ENCODE data around the gene FBXW11. TPM values are rescaled to one million over a fixed set of nuclear protein-coding genes. Genes with fewer than 3 reads are reported as not detected.
"Not testable (repeated sequence)": the region's sequence is repeated elsewhere in the genome, so short reads cannot be mapped to it uniquely, and the experiment has no call there.

FBXW11 gene
- total RNA-seq, 1 donor, result 64.8 TPM

GRCh38 chr5:171979606-171980005 is 26.8 kb downstream of the FBXW11 start:
- no peak for TF ChIP-seq CTCF (IDR thresholded peaks at IDR 0.05; ENCODE audit: insufficient read depth, low read length)
- no peak for DNase-seq (ENCODE audit: low read depth)
- no peak overlapping the region for H3K4me3 ChIP-seq (ENCODE audit: low read depth, low read length)

- TF ChIP-seq CTCF (IDR thresholded peaks at IDR 0.05; ENCODE audit: insufficient read depth, low read length), result no peak
- H3K4me3 ChIP-seq (ENCODE audit: low read depth, low read length), result no peak overlapping the region
- no peak for DNase-seq (ENCODE audit: low read depth)
Observed at GRCh38 chr5:171978519-171978918, 27.9 kb downstream of the FBXW11 start.

- no peak for TF ChIP-seq CTCF (IDR thresholded peaks at IDR 0.05; ENCODE audit: insufficient read depth, low read length)
- H3K4me3 ChIP-seq (ENCODE audit: low read depth, low read length), result no peak overlapping the region
- no peak for DNase-seq (ENCODE audit: low read depth)
Observed at GRCh38 chr5:171978016-171978415, 28.4 kb downstream of the FBXW11 start.

GRCh38 chr5:171977244-171977950 is 29.0 kb downstream of the FBXW11 start:
- not testable (repeated sequence) for H3K4me3 ChIP-seq (ENCODE audit: low read depth, low read length); DNase-seq (ENCODE audit: low read depth)

GRCh38 chr5:171975877-171976667 is 30.4 kb downstream of the FBXW11 start:
- H3K4me3 ChIP-seq (ENCODE audit: low read depth, low read length), result no peak overlapping the region
- no peak for TF ChIP-seq CTCF (IDR thresholded peaks at IDR 0.05; ENCODE audit: insufficient read depth, low read length)
- no peak for DNase-seq (ENCODE audit: low read depth)

- DNase-seq (ENCODE audit: low read depth), result peak; percentile 68
- no peak for TF ChIP-seq CTCF (IDR thresholded peaks at IDR 0.05; ENCODE audit: insufficient read depth, low read length)
- no peak overlapping the region for H3K4me3 ChIP-seq (ENCODE audit: low read depth, low read length)
Observed at GRCh38 chr5:171975262-171975876, 31.1 kb downstream of the FBXW11 start.

- no peak for DNase-seq (ENCODE audit: low read depth)
- H3K4me3 ChIP-seq (ENCODE audit: low read depth, low read length), result no peak overlapping the region
- TF ChIP-seq CTCF (IDR thresholded peaks at IDR 0.05; ENCODE audit: insufficient read depth, low read length), result no peak
Observed at GRCh38 chr5:171970826-171971225, 35.6 kb downstream of the FBXW11 start.
